ENCODE results near the gene BTBD19.
"Not testable (repeated sequence)": the region's sequence is repeated elsewhere in the genome, so short reads cannot be mapped to it uniquely, and the experiment has no call there.

BTBD19 gene

DNA sequence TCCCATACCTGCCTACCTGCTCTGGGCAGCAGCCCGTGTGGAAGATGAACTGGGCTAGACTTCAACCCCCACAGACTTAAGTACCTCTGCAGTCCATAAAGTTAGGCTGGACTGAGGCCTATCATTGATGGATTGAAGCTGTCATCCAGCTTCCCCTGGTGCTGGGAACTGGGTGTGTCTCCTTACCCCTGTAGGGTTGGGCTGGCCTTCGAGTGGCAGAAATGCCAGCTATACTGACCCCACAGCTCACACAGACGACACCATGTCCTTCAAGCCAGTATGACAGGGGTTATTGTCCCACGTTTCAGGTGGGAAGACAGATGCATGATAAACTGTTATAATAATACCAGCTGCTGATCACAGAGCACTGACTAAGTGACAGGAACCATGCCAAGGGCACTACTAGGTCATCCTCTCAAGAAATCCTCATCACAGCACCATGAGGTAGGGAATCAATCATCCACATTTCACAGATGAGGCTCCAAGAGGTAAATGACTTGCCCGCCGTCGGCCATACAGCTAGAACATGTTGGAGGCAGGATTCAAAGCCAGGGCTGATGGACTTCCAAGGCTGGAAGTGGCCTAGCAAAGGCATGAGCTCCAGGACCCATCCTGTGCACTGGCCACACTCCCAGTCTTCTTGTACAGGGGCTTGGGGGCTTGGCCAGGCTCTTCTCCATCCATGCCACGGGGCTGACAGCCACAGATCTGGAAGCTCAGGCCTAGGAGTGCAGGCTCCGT lies 20.0 kb upstream of the BTBD19 start, which contains the start of gene BEST4:
BEST4 (minus strand) TSS at position 51 of the 741 bp plus-strand sequence. CDS start 465 bp downstream, outside the sequence.
- no peak for DNase-seq

DNA sequence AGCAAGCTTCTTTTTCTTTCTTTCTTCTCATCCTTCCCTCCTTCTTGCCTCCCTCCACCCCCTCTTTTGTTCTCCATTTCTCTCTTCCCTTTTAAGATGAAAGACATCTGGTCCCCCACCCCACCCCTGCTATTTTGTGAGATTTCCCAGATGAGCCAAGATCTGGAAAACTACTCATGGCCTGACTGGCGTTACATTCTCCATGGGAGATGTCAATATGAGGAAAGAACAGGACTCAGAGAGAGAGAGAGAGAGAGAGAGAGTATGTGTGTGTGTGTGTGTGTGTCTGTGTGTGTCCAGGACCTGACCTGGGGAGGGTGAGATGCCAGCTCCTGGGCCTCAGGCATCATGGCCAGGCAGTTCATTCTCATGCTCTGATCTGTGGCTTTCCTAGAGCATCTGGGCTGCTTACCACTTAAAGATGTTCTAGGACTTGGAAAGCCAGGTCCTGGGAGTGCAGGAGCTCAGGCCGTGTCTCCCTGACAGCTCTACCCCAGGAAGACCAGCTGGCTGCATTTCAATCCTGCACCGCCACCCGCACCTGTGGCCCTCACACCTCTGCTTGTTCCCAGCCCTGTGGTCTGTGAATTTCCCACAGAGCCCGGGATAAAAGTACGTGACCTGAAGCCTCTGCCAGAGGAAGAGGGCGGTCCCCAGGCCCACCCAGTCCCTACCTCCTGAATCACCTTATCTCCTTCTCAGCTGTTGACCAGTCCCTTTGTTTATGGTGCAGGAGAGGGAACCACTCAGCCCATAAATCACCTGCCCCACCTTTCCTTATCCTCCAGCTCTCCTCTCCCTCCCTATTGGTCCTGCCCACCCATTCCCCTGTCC lies 17.1 kb upstream of the BTBD19 start:
- DNase-seq: no peak

DNA sequence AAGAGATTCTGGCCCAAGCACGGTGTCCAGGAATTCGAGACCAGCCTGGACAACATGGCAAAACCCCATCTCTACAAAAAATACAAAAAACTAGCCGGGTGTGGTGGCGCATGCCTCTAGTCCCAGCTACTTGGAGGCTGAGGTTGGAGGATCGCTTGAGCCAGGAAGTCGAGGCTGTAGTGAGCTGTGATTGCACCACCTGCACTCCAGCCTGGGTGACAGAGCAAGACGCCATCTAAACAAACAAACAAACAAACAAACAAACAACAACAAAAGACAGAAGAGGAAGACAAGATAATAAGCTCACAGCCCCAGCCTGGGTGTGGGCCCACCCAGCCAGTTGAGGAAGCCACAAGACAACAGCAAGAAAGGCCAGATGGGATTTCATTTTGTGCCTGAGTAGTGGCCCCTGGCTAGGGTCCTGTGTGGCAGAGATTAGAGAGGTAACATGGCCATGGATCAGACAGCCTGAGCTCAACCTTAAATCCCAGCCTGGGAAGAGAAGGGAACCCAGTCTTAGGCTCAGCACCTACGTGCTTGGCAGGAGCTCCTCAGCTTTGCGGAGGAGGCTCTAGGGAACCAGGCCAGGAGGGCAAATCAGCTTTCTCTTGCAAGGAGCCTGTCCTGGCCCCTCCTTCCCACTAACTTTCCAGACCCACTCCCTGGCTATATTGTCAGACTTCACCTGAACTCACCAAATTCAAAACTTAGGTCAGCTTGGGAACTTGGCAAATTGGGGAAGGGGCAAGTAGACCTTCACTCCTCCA lies 15.4 kb upstream of the BTBD19 start:
- no peak for DNase-seq

DNA sequence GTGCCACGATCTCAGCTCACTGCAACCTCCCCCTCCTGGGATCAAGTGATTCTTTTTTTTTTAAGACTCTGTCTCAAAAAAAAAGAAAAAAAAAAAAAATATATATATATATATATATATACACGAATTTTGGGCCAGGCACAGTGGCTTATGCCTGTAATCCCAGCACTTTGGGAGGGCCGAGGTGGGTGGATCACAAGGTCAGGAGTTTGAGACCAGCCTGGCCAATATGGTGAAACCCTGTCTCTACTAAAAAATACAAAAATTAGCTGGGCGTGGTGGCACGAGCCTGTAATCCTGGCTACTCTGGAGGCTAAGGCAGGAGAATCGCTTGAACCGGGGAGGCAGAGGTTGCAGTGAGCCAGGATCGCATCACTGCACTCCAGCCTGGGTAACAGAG lies 10.4 kb upstream of the BTBD19 start:
- not testable (repeated sequence) for DNase-seq

DNA sequence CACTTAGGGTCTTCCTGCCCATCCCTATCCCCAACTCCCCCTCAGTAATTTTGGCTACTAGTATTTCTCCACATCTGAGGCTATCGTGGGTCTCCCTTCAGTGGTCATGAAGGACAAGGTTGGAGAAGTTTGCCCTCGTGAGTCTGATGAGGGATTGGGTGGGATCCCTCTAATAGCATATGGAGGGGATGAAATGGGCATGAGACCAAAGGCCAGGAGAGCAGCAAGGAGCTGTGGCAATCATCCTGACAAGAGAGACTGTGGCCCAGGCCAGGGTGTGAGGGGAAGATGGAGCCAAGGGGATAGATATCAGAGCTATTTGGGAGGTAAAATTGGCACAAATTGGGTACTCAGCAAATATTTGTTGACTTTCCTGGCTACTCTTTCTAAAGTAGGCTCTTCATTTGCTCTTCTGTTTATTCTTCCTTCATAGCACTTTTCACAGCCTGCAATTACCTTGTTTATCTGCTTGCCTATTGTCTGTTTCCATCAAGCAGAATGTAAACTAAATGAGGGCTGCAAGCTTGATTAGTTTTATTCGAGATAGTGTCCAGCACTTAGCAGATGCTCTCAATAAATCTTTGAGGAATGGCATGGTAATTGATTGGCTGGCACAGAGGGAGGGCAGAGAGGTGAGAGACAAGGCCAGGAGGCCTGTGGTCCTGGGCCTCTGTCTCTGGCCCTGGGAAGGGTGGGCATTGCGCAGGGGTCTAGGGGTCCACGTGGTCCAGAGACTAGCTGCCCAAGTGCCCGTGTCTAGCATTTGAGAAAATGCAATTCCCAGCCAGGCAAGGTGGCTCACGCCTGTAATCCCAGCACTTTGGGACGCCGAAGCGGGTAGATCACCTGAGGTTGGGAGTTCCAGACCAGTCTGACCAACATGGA lies 9.6 kb upstream of the BTBD19 start:
- DNase-seq: no peak

DNA sequence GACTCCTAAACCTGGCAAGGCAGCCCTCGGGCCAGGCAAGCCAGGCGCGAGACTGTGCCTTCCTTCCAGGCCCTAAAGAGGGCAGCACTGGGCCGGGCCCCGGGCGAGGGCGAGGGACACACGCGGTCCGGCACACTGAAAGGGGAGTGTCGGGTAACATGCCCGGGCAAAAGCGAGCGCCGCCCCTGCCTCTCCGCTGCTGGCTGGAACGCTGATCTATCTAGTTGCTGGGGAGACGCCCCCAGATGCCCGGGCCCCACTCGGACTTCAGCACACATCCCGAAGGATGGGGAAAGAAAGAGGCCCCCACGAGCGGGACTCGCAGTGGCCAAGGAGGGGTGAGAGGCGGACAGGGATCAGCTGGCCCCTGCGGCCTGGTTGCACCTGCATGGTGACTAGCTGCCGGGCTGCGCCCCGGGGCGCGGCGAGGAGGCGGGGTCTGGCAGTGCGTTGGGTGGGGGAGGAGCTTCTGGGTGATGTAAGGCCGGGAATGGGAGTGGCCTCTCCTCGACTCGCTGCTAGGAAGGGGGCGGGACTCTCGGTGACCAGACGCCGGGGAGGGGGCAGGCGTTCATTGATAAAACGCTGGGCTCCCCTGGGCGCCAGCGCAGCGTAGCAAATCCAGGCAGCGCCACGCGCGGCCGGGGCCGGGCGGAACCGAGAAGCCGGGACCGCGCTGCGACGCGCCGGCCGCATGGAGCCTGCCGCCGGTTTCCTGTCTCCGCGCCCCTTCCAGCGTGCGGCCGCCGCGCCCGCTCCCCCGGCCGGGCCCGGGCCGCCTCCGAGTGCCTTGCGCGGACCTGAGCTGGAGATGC lies 8.3 kb upstream of the BTBD19 start, which contains the start of gene PLK3:
PLK3 (plus strand) TSS at position 608 of the 815 bp plus-strand sequence; CDS start at position 695, 87 bp downstream.
- peak; percentile 96 to 99 (median 97) for DNase-seq

DNA sequence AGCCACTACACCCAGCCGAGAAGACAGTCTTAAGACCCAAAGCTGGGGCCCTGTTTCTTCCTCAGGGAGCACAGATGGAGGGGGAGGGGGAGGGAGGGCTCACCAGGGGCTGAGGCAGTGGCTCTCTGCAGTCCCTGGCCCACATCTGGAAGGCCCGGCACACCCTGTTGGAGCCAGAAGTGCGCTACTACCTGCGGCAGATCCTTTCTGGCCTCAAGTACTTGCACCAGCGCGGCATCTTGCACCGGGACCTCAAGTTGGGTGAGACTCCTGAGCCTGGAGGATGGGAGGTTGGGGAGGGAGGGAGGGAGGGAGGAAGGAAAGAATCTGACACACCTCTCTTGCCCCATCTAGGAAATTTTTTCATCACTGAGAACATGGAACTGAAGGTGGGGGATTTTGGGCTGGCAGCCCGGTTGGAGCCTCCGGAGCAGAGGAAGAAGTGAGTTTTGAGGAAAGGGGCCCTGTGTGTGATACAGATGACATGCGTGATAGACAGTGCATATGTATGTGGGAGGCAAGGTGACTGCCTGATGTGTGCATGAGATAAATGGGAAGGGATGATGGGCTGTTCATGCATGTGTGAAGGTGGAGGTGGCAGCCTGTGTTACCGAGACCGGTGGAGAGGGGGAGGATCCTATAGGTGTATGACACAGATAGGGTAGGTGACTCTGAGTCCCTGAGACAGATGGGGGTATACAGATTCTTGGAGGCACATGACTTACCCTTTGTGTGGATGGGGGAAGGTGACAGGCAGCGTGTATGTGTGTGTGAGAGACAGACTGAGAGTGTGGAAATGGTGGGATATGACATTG lies 6.6 kb upstream of the BTBD19 start:
- peak in 2 of 5 experiments; percentile 52 to 56 for DNase-seq

DNA sequence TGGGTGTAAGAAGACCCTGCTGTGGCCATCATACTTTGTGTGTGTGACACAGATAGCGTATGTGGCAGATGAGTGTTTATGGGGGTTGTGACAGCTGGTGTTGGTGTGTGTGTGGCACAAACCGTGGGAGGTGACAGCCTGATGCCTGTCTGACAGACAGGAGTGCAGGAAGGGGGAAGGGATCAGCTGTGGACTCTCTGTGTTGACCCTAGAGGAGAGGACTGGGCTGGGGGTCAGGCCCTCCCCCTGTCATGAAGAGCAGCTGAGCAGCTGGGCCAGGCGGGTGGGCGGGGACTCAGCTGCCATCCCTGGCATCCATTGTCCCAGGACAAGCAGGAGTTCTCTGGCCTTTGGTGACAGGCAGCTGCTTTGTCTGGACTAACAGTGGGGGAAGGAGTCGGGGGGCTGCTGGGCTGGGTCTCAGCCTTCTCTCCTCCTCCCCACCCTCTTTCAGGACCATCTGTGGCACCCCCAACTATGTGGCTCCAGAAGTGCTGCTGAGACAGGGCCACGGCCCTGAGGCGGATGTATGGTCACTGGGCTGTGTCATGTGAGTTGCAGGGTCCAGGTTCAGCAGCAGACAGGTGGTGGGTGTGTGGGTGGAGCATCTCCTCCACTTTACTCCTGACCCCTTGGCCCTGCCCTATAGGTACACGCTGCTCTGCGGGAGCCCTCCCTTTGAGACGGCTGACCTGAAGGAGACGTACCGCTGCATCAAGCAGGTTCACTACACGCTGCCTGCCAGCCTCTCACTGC lies 5.8 kb upstream of the BTBD19 start:
- peak in 1 of 5 experiments; percentile 56 for DNase-seq

DNA sequence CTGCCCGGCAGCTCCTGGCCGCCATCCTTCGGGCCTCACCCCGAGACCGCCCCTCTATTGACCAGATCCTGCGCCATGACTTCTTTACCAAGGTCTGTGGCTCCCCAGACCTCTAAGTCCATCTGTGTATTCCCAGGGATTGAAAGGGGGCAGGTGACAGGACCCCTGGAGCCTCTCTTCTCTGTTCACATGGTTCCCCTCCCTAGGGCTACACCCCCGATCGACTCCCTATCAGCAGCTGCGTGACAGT lies 5.3 kb upstream of the BTBD19 start:
- DNase-seq: no peak

DNA sequence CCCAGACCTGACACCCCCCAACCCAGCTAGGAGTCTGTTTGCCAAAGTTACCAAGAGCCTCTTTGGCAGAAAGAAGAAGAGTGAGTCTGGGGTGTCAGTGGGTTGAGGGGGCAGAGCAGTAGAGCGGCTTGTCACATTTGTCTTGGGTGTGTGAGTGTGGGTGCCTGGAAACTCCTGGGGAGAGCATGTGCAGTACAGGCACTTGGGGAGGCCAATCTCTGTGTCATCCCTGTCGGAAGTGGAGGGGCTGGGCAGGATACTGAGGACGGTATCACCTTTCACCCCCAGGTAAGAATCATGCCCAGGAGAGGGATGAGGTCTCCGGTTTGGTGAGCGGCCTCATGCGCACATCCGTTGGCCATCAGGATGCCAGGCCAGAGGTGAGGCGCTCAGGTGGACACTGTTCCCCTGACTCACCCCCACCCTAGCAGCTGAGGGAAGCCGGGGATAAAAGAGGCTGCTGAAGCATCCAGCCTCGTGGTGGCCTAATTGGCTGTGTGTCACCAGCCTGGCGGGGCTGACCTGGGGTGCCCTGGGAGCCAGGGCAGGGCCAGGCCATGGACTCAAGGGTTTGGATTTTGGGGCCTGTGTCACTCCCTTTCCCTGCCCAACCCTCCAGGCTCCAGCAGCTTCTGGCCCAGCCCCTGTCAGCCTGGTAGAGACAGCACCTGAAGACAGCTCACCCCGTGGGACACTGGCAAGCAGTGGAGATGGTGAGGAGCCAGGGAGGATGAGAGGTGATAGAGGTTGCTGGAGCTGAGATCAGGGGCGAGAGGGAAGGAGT lies 4.8 kb upstream of the BTBD19 start:
- no peak for DNase-seq

DNA sequence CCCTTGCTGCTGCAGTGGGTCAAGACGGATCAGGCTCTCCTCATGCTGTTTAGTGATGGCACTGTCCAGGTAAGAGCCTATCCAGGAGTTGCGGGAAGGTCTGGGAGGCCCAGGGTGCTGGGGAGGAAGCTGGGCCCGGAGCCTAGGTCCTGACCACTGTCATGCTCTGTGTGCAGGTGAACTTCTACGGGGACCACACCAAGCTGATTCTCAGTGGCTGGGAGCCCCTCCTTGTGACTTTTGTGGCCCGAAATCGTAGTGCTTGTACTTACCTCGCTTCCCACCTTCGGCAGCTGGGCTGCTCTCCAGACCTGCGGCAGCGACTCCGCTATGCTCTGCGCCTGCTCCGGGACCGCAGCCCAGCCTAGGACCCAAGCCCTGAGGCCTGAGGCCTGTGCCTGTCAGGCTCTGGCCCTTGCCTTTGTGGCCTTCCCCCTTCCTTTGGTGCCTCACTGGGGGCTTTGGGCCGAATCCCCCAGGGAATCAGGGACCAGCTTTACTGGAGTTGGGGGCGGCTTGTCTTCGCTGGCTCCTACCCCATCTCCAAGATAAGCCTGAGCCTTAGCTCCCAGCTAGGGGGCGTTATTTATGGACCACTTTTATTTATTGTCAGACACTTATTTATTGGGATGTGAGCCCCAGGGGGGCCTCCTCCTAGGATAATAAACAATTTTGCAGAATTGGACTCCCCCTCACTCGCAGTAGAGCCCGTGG lies 2.9 kb upstream of the BTBD19 start:
- peak in 1 of 5 experiments; percentile 27 for DNase-seq

DNA sequence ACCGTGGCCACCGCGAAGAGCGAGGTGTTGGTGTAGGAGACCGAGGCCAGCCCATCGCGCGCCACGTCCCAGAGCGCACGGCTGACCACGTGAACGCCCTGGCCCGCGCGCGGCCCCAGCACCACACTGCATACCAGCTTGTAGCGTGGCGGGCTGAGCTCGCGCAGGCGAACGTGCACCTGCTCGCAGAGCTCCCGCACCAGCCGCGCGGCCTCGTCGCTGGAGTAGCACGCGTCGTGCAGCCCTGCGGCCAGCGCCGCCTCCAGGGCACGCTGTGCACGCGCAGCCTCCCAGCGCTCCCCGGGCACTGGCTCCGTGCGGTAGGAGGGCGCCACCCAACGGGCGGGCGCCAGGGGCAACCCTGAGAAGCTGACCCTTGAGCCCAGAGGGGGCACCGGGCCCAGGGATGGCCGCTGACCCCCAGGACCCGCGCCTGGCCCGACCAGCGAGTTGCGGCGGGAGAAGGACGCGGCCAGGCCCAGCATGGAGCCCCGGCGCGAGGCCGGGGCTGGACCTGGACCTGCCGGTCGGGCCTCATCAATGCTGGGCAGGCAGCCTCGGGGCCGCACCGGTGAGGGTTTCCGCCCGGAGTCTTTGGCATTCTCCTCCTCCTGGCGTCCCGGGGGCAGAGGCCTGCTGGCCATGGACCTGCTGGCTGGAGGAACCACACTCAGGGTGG lies 2.2 kb upstream of the BTBD19 start:
- peak in 1 of 5 experiments; percentile 29 for DNase-seq

DNA sequence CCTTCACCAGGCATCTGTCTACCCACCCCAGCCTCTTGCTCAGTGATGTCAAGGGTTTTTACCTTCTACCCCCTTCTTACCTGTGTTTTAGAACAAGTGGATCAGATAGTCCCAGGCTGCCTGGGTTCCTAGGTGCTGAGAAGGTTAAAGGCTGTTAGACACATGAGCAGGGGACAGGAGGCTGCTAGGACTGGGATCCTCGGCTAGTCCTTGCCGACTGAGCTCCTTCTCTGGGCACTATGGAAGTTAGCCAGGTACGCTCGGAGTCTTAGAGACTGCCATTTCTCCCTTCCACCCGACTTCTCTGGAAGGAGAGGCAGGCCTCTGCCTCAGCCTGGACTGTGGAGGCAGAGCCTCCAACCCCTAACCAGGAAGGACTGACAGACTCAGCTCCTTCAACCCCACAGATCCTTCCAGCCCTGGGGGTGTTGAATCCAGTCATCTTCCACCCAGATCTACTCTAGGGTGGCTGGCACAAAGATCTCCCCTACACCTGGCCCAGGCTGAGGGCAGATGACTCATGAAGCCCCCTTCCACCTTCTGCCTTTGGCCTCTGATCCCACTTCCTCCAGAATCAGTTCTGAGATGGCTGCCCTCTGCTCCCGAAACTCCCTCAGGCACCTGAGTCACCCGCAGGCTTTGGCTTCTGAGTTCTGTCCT lies 1.5 kb upstream of the BTBD19 start, which contains the start of gene DYNLT4:
DYNLT4 (minus strand) TSS at position 648 of the 660 bp plus-strand sequence. CDS start 683 bp downstream, outside the sequence.
- DNase-seq: no peak

DNA sequence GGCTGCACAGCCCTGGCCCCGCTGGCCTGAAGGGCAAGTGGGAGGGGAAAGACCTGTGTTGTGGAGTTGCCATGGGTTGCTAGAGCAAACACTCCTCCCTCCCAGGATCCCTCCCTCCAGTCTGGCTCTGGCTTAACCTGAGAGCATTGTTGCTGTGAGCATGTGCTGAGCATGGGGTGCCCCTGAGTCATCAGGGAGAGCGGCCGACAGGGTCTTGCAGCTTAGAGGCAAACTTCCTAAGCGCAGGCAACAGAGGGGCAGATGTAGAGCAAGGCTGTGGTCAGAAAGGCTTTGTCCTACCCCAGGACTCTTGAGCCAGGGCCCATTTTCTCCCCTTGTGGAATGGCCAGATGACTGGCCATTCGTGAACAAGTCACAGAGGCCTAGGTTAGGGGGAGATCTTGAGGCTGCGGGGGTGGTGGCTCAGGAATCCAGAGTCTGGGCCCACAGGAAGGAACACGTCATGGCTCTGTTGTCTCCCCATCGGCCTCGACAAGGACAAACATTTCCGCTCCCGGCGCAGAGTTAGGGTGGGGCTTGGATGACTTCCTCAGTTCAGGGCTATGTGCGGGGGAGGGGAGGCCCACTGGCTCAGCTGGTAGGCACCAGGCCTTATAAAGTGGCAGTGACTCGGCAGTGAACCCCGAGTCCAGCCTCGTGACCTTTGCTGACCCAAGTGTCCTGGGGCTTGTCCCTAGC lies 810 bp upstream of the BTBD19 start:
- DNase-seq: peak; percentile 68 to 95 (median 85)

DNA sequence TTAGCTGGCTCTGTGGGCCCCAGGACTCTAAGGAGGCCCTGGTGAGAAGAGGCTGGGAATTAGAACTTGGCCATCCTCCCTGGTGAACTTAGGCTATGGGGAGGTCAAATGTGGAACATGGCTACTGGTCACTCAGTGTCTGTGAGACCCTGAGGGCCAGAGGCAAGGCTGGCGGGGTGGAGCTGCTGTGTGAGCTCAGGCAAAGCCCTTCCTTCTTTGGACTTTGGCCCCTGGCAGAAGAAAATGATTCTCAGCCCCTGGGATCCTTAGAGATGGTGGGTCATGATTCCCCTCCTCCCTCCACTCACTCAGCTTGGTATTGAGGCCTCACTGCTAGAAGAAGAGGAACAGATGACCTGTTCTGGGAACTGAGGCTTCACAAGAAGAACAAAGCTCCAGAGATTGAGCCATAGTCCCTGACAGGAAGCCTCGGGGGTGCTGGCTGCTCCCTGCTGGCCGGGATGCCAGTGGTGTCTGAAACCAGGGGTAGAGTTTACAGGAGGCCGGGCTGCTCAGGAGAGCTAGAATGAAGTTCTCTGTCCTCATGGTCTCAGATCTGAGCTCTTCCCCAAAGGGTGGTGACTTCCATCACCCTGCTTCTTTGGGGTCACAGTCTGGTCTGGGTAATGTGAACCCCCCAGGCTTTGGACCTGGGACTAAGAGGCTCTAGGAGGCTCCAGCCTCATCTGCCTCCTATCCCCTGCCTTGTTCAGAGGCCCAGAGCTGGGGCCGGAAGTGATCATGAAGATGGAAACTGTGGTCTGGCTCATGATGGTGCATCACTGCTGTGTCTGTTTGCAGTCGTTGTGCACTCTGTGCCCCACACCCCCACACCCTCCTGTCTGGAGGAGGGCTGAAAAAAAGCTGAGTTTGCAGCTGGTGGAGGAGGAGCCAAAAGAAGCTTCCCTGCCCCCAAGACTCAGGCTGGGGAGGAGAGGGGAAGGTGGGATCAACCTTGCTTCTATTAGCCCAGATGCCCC lies 905 bp downstream of the BTBD19 start:
- peak; percentile 52 to 99 (median 82) for DNase-seq
